ENCODE data around the gene CDC42SE1.

CDC42SE1 gene

DNA sequence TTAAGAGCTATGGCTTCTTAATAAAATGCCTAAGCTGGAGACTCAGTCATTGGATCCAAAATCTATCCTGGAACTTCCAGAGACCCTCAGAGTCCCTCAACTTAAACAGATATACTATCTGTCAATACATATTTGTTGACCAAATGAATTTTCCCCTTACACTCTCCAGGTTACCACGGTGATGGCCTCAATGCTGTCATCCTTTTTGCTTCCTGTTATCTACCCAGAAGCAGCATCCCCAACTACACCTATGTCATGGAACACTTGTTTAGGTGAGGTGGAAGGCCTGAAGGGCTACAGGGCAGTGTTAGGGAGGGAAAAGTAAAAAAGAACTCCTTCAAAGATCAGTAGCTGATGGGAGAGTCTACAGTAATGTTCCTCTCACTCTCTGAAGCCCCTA lies 16.3 kb downstream of the CDC42SE1 start:
- H3K27me3 Mint-ChIP-seq (ENCODE audit: low read depth) = no peaks in the 10 kb centered on the region
- H3K4me1 Mint-ChIP-seq = peaks cover 18% of the 10 kb centered on the region
- H3K9me3 Mint-ChIP-seq = no peaks in the 10 kb centered on the region
- no peaks in the 10 kb centered on the region for H3K36me3 Mint-ChIP-seq (ENCODE audit: low read depth)
- TF ChIP-seq, protein P1, sequence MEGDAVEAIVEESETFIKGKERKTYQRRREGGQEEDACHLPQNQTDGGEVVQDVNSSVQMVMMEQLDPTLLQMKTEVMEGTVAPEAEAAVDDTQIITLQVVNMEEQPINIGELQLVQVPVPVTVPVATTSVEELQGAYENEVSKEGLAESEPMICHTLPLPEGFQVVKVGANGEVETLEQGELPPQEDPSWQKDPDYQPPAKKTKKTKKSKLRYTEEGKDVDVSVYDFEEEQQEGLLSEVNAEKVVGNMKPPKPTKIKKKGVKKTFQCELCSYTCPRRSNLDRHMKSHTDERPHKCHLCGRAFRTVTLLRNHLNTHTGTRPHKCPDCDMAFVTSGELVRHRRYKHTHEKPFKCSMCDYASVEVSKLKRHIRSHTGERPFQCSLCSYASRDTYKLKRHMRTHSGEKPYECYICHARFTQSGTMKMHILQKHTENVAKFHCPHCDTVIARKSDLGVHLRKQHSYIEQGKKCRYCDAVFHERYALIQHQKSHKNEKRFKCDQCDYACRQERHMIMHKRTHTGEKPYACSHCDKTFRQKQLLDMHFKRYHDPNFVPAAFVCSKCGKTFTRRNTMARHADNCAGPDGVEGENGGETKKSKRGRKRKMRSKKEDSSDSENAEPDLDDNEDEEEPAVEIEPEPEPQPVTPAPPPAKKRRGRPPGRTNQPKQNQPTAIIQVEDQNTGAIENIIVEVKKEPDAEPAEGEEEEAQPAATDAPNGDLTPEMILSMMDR (IDR thresholded peaks at IDR 0.05; ENCODE audit: unreplicated experiment in 3 of 3) = no peak
- H3K27ac Mint-ChIP-seq = no peak overlapping the region
- H3K4me3 Mint-ChIP-seq = no peak overlapping the region

DNA sequence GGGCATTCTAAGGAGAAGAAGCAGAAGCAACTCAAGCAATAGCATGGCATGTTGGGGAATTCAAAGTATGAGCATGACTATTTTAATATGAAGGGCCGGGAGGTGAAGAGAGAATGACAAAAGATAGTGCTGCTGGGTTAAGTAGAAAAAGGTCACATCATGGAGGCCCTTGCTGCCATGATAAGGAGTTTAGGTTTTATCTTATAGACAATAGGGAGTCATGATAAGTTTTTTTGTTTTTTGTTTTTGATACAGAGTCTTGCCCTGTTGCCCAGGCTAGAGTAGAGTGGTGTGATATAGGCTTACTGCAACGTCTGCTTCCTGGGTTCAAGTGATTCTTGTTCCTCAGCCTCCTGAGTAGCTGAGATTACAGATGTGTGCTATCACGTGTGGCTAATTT lies 19.9 kb downstream of the CDC42SE1 start:
- Mint-ChIP-seq H3K27me3 (ENCODE audit: low read depth) (no peaks in the 10 kb centered on the region), H3K36me3 (ENCODE audit: low read depth) (peaks cover 26% of the 10 kb centered on the region), H3K9me3 (no peaks in the 10 kb centered on the region), H3K4me1 (no peaks in the 10 kb centered on the region), H3K4me3 (no peak overlapping the region), H3K27ac (no peak overlapping the region)
- TF ChIP-seq, protein P1 (IDR thresholded peaks at IDR 0.05; ENCODE audit: unreplicated experiment in 3 of 3) = no peak

GRCh38 chr1:151037032-151037431 lies 22.4 kb downstream of the CDC42SE1 start:
- Mint-ChIP-seq H3K27me3 (ENCODE audit: low read depth) (no peaks in the 10 kb centered on the region), H3K27ac (no peak overlapping the region), H3K36me3 (ENCODE audit: low read depth) (peaks cover 37% of the 10 kb centered on the region), H3K4me1 (no peaks in the 10 kb centered on the region), H3K4me3 (no peak overlapping the region), H3K9me3 (no peaks in the 10 kb centered on the region)
- TF ChIP-seq, protein P1 (IDR thresholded peaks at IDR 0.05; ENCODE audit: unreplicated experiment in 3 of 3) = no peak

DNA sequence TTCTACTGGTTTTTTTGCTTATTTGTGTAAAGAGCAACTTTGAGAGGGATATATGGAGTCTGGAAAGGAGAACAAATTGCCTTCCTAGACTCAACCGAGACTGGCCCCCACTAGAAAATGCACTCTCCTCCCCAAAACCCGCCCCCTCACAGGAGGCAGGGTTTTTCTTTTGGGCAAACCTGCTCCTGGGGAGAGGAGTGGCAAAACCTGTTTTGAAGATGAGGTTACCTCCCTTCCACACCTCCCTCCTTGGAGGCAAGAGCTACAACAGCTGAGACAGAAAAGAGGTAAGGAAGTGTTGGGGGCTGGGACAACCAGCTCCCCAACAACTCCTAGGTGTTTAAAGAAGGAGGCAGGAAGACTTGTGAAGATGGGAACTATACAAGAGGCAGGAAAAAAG lies 23.1 kb downstream of the CDC42SE1 start, which contains the start of gene BNIPL:
TSS of gene BNIPL (plus strand) at position 231 of the 400 bp plus-strand sequence. CDS start at position 371, 140 bp downstream.
- no peaks in the 10 kb centered on the region for H3K27me3 Mint-ChIP-seq (ENCODE audit: low read depth)
- no peaks in the 10 kb centered on the region for H3K9me3 Mint-ChIP-seq
- H3K36me3 Mint-ChIP-seq (ENCODE audit: low read depth) = peaks cover 41% of the 10 kb centered on the region
- no peak within 1 kb of the TSS for H3K4me3 Mint-ChIP-seq
- no peaks in the 10 kb centered on the region for H3K4me1 Mint-ChIP-seq
- TF ChIP-seq, protein P1 (IDR thresholded peaks at IDR 0.05; ENCODE audit: unreplicated experiment in 3 of 3) = no peak
- no peak within 1 kb of the TSS for H3K27ac Mint-ChIP-seq

DNA sequence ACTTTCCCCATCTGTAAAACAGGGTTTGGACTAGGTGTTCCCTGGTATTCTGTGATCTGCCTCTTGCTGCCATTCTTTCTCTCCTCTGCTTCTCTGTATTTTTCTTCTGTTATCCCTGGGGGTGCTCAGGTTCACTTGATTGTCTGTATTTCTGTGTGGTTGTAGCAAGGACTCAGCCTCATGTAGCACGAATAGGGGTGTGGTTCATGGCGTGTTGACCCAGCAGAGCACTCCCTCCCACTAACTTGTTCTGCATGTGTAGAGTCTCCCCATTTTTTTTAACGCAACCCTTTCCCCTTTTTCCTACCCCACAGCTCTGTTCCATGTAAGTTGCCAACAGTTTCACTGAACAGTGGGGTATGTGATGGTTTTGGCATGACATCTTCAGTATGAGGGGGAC lies 24.3 kb downstream of the CDC42SE1 start:
- TF ChIP-seq, protein P1 (IDR thresholded peaks at IDR 0.05; ENCODE audit: unreplicated experiment in 3 of 3) = no peak
- Mint-ChIP-seq H3K36me3 (ENCODE audit: low read depth) (peaks cover 48% of the 10 kb centered on the region), H3K4me1 (no peaks in the 10 kb centered on the region), H3K27me3 (ENCODE audit: low read depth) (no peaks in the 10 kb centered on the region), H3K4me3 (no peak overlapping the region), H3K27ac (no peak overlapping the region), H3K9me3 (no peaks in the 10 kb centered on the region)

GRCh38 chr1:151032164-151032563 lies 27.3 kb downstream of the CDC42SE1 start:
- Mint-ChIP-seq H3K27ac (no peak overlapping the region), H3K9me3 (no peaks in the 10 kb centered on the region)
- TF ChIP-seq, protein P1 (IDR thresholded peaks at IDR 0.05; ENCODE audit: unreplicated experiment in 3 of 3) = no peak

More at GRCh38 chr1:151032164-151032563, 27.3 kb downstream of the CDC42SE1 start:
- Mint-ChIP-seq H3K36me3 (ENCODE audit: low read depth) (peaks cover 65% of the 10 kb centered on the region), H3K4me1 (no peaks in the 10 kb centered on the region), H3K4me3 (no peak overlapping the region), H3K27me3 (ENCODE audit: low read depth) (no peaks in the 10 kb centered on the region)

Measured in nephron (organoid).